Measurements from ENCODE around the gene FAM81A. TPM values are rescaled to one million over a fixed set of nuclear protein-coding genes. Genes with fewer than 3 reads are reported as not detected.
"Not testable (repeated sequence)": the region's sequence is repeated elsewhere in the genome, so short reads cannot be mapped to it uniquely, and the experiment has no call there.

Gene FAM81A
- total and polyA plus RNA-seq, 11 donors, result 0.91 to 4.6 (median 3.2) TPM

DNA sequence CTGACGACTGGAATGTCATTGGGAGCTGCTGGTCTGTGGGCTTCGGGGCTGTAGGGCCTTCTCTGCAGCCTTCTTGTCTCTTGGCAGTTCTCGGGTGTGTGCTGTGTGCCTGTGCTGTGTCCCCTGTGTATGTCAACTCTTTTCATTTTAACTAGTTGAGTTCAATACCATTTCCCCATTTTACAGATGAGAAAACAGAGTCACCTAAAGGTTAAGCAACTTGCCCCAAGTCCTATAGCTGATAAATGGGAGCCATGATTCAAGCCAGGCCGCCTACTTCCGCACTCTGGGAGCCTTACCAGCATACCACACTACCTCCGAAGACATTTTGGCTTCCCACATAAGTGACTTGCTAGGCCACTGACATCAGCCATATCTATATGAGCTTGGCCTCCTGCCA is 85.7 kb downstream of the FAM81A start:
- ATAC-seq (no peak), DNase-seq (no peak)
- peaks cover 0 to 22% (median 0%) of the 10 kb centered on the region in 12 donors for H3K4me1 ChIP-seq
- H3K4me3 ChIP-seq, result no peak overlapping the region
- intact Hi-C loops (cut with DNase I), result loop anchor here in 1 of 10 donors (10.0 kb wide), 1 partner anchor 1299 kb away; no protein-coding TSS in a partner anchor
- H3K27me3 ChIP-seq, result no peaks in the 10 kb centered on the region
- H3K36me3 ChIP-seq, result no peaks in the 10 kb centered on the region
- H3K27ac ChIP-seq, result no peak overlapping the region
- no peaks in the 10 kb centered on the region for H3K9me3 ChIP-seq
- 87 to 92% (median 89%) methylated on average over 6 of the region's 6 CpGs for WGBS, 4 donors
- TF ChIP-seq POLR2A (IDR thresholded peaks at IDR 0.05), result no peak

DNA sequence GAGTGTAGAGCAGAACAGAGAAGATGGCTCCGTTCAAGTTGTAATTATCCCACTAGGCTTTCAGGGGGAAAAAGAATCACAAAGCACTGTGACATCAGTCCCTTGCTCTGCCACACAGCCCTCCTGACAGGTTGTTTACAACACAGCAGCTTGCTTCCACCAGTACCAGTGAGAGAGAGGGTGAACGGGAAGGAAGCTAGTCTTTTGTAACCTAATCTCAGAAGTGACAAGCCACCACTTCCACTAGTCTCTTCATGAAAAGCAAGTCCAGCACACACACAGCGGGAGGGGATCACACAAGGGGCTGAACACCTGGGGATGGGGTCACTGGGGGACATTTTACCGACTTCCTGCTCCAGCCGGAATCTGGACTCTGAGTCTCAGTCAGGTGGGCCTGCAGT is 86.3 kb downstream of the FAM81A start:
- intact Hi-C loops (cut with DNase I), result loop anchor here in 1 of 10 donors (10.0 kb wide), 1 partner anchor 1300 kb away; no protein-coding TSS in a partner anchor
- H3K27ac ChIP-seq, result no peak overlapping the region
- peaks cover 0 to 22% (median 0%) of the 10 kb centered on the region in 12 donors for H3K4me1 ChIP-seq
- no peak for TF ChIP-seq POLR2A (IDR thresholded peaks at IDR 0.05)
- TF ChIP-seq, protein P1, sequence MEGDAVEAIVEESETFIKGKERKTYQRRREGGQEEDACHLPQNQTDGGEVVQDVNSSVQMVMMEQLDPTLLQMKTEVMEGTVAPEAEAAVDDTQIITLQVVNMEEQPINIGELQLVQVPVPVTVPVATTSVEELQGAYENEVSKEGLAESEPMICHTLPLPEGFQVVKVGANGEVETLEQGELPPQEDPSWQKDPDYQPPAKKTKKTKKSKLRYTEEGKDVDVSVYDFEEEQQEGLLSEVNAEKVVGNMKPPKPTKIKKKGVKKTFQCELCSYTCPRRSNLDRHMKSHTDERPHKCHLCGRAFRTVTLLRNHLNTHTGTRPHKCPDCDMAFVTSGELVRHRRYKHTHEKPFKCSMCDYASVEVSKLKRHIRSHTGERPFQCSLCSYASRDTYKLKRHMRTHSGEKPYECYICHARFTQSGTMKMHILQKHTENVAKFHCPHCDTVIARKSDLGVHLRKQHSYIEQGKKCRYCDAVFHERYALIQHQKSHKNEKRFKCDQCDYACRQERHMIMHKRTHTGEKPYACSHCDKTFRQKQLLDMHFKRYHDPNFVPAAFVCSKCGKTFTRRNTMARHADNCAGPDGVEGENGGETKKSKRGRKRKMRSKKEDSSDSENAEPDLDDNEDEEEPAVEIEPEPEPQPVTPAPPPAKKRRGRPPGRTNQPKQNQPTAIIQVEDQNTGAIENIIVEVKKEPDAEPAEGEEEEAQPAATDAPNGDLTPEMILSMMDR (IDR thresholded peaks at IDR 0.05), result no peak
- no peaks in the 10 kb centered on the region for H3K9me3 ChIP-seq
- H3K4me3 ChIP-seq, result no peak overlapping the region
- no peaks in the 10 kb centered on the region for H3K36me3 ChIP-seq
- ATAC-seq (peak in 2 of 4 donors; percentile 51 to 66), DNase-seq (no peak)
- no peaks in the 10 kb centered on the region for H3K27me3 ChIP-seq
- 50 to 61% (median 56%) methylated on average over 5 of the region's 5 CpGs for WGBS, 4 donors

DNA sequence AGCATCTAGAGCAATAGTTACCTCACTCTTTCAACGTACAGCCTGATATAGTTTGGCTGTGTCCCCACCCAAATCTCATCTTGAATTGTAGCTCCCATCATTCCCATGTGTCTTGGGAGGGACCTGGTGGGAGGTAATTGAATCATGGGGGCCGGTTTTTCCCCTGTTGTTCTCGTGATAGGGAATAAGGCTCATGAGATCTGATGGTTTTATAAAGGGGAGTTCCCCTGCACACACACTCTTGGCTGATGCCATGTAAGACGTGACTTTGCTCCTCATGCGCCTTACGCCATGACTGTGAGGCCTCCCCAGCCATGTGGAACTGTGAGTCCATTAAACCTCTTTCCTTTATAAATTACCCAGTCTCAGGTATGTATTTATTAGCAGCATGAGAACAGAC is 88.5 kb downstream of the FAM81A start:
- not testable (repeated sequence) for H3K9me3 ChIP-seq, H3K27me3 ChIP-seq, H3K36me3 ChIP-seq, DNase-seq, ATAC-seq, H3K4me3 ChIP-seq, H3K27ac ChIP-seq
- 85 to 91% (median 86%) methylated on average over 6 of the region's 6 CpGs for WGBS, 4 donors
- H3K4me1 ChIP-seq, result peaks cover 0 to 29% (median 0%) of the 10 kb centered on the region in 12 donors
- intact Hi-C loops (cut with DNase I), result loop anchor here in 1 of 10 donors (10.0 kb wide), 1 partner anchor 1302 kb away; no protein-coding TSS in a partner anchor

DNA sequence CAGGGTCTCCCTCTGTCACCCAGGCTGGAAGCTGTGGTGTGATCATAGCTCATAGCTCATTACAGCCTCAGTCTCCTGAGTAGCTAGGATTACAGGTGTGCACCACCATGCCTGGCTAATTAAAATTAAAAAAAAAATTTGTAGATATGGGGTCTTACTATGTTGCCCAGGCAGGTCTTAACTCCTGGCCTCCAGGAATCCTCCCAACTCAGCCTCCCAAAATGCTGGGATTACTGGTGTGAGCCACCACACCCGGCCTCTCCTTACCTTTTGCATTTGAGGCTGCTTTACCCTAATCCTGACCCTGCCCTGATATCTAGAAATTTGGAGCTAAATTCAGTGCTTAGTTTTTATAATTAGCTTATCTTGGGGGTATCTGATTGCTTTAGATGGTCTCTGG is 90.4 kb downstream of the FAM81A start:
- Histone ChIP-seq H3K36me3 (no peaks in the 10 kb centered on the region), H3K4me1 (peaks cover 0 to 31% (median 0%) of the 10 kb centered on the region in 12 donors), H3K9me3 (no peaks in the 10 kb centered on the region), H3K27me3 (peaks cover 0 to 14% (median 0%) of the 10 kb centered on the region in 9 donors), H3K27ac (no peak overlapping the region), H3K4me3 (no peak overlapping the region)
- ATAC-seq (no peak), DNase-seq (no peak)
- 90 to 100% (median 96%) methylated on average over 1 of the region's 1 CpG for WGBS, 4 donors
- TF ChIP-seq, protein P1 (IDR thresholded peaks at IDR 0.05), result no peak
- intact Hi-C loops (cut with DNase I), result loop anchor here in 1 of 10 donors (10.0 kb wide), 1 partner anchor 1304 kb away; no protein-coding TSS in a partner anchor

DNA sequence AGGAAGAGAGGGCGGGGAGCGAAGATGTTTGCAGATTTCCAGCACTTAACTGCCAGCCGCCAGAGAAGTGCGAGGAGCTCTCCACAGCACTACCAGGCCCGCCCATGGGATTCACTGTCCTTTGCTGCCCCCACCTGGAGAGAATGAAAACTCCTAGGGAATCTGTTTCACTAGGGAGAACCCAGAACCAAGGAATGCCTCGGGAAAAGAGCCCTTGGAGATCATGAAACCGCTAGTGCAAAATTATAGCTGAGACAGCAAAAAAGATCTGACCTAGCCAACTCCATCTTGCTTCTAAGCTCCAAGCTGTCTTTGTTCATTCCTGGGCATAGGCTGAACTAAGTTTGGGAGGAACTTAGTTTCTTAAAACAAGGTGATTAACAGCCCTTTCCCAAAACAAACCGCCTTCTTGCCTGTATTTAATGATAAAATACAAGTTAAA is 91.0 kb downstream of the FAM81A start:
- ATAC-seq (peak; percentile 86 to 96 (median 94)), DNase-seq (peak; percentile 69 to 79 (median 79))
- H3K36me3 ChIP-seq, result no peaks in the 10 kb centered on the region
- no peak for TF ChIP-seq POLR2A (IDR thresholded peaks at IDR 0.05)
- TF ChIP-seq, protein P1 (IDR thresholded peaks at IDR 0.05), result peak; percentile 72 to 85 (median 78)
- H3K4me3 ChIP-seq, result no peak overlapping the region
- peaks cover 0 to 25% (median 0%) of the 10 kb centered on the region in 12 donors for H3K4me1 ChIP-seq
- H3K27ac ChIP-seq, result no peak overlapping the region
- intact Hi-C loops (cut with DNase I), result loop anchor here in 2 of 10 donors (1.0 to 10.0 kb wide), 2 partner anchors 549 to 1304 kb away; no protein-coding TSS in a partner anchor
- WGBS, 4 donors, result 13 to 14% (median 14%) methylated on average over 8 of the region's 8 CpGs
- H3K27me3 ChIP-seq, result peaks cover 0 to 14% (median 0%) of the 10 kb centered on the region in 9 donors
- H3K9me3 ChIP-seq, result no peaks in the 10 kb centered on the region

Measured in heart left ventricle (tissue), 16 donors.